HG03060 (cell line): ENCODE results near the gene TNC.

Experiments used
- ATAC-seq: cut with Tn5 transposase; IDR thresholded peaks from one replicate; pipeline ENCODE4 v1.9.1; 2021; ENCODE audit warnings: low read depth, moderate number of reproducible peaks; ENCODE audit not compliant: unreplicated experiment

TNC gene

DNA sequence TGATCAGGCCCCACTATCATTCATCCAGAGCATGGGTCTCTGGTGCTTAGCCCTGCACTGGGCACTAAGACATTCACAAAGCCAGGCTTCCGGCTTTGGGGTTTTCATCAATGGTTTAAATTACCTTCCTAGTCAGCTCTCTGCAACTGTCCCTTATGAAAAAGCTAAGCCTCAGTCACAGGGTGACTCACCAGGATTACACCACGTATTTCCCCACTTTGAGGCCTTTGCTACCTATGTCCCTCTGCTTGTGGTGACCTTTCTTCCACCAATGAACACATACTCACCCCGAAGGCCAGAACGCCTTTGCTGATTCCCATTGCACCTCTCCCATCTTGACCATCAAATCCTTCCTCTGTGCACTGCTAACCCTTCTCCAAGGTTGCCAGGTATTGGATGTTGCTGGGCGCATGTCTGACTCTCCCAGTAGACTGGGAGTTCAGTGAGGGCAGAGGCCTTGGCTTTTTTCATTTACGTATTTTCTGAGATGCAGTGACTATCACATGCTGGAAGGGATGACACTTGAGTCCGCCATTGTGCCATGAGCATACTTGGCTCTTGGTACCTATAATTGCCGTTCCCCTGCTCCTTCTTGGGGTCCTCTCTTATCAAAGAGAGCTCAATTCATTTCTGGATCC is 128.9 kb downstream of the TNC start:
- ATAC-seq = no peak

DNA sequence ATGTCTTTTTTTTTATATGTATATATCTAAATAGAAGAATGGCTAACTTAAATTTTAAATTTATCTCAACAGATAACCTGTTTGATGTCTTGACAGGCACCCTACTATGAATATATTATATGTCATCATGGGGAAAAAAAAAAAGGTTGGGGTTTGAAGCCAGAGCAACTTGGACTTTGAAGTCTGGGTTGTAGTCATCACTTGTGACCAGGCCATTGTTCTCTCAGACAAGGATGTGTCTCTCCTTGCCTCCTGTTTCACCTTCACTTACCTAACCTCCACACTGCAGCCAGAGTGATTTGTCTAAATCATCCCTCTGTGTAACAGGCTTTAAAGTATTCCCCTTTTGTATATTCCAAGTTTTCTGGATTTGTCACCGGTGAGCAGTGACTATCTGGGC is 130.8 kb downstream of the TNC start:
- ATAC-seq = no peak

DNA sequence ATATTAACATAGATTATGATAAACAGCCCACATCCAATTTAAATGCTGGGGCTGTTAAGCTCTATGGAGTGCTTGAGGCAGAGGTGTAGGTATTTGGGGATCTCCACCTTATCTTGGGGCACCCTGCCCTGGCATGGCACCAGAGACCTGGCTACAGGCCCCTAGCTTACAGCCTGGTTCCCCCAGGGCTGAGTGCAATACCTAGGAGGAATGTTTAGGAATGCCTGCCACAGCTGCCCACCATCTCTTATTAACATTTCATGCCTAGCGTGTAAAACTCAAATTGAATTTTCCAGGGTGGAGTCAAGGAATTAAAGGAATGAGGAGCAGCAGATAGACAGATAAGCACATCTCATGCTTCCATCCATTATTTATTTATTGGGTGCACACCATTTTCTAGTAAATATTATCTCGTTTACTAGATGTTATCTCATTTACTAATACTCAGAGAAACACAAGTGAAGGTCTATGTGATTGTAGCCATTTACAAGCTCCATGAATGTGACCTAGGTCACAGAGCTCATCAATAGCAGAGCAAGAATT is 131.9 kb downstream of the TNC start:
- ATAC-seq = no peak

DNA sequence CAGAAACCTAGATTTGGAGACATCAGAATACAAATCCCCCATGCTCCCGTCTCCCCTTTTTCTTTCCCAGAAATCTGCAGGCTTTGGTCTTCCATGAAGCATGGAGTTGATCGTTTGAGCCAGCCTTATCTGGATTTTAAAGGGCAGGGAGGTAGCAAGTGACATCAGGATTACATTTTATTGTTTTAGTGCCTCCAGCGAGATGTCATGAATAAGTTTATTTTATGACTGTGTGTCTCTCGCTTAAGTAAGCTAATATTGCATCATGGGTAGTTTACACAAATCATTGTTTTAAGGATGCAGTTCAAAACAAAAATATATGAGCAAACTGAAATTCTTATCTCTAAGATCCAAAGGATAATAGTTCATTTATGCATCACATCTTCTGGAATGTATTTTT is 136.9 kb downstream of the TNC start:
- no peak for ATAC-seq

DNA sequence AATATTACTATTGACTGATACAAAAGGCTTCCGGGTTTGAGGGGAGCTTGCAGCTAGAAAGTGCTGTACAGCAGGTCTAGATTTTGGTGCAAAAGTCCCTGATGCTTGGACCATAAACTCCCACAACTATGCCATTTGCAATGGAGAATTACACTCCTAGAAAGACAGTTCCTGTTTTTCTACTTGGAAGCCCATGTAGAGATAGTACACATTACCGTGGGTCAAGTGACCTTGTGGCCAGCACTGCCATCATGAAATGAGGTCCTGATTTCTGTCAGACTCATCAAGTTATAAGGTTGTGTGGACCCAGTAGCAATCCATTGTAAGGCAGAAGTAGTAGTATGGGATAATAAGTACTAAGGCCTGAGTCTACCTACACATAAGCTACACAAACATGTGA is 144.7 kb downstream of the TNC start:
- ATAC-seq = no peak

DNA sequence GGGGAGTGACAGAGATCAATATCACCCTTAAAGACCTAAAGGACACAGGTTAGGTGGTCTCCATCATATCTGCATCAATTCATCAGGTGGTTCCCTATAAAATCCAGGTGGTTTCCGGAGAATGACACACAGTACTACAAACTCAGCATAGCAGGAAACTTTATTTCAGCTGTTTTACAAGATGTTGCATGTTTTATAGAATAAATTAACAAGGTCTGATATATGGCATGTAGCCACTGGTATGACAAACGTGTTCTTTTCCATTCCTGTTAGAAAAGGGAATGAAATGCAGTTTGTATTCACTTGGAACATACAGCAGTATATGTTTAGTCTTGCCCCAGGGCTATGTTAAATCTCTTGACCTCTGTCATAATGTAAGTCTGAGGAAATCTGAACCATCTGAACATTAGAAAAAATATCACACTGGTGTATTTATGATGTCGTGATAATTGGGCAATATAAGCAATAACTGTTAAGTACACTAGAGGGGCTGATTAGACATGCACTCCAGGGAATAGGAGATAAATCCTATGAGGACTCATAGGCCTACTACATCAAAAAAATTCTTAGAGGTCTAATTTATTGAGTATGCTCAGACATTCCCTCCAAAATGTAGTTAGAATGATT is 145.3 kb downstream of the TNC start:
- ATAC-seq = no peak
